AG09319 (cell line): ENCODE measurements around the gene EGR4.

Experiments used
- DNase-seq: peaks from one replicate; pipeline ENCODE4 v3.0.0-alpha.2; 2010; ENCODE audit warnings: low read depth; ENCODE audit errors: extremely low read depth
- CTCF ChIP-seq: IDR thresholded peaks from 2 replicates; pipeline ENCODE4 v1.5.1; 2011; ENCODE audit warnings: low read depth, mild to moderate bottlenecking, inconsistent platforms, low read length, moderate library complexity

Gene EGR4

GRCh38 chr2:73291093-73291460 is 2.3 kb downstream of the EGR4 start:
- DNase-seq: no peak
- no peak for TF ChIP-seq CTCF

GRCh38 chr2:73290049-73290839 is 3.1 kb downstream of the EGR4 start:
- DNase-seq: no peak
- peak; percentile 50 for TF ChIP-seq CTCF

- no peak for DNase-seq
- no peak for TF ChIP-seq CTCF
Observed at GRCh38 chr2:73289304-73289703, 4.0 kb downstream of the EGR4 start.

- no peak for TF ChIP-seq CTCF
- no peak for DNase-seq
Observed at GRCh38 chr2:73286134-73286655, 7.2 kb downstream of the EGR4 start.

GRCh38 chr2:73285159-73285739 is 8.1 kb downstream of the EGR4 start:
- TF ChIP-seq CTCF: no peak
- DNase-seq: no peak

GRCh38 chr2:73284296-73285158 is 8.8 kb downstream of the EGR4 start, which contains the start of gene FBXO41:
TSS of gene FBXO41 (minus strand) at chr2:73284478. CDS start at chr2:73269630, 14,848 bp downstream.
- no peak for TF ChIP-seq CTCF
- DNase-seq: no peak
